GM18520 (cell line): ENCODE data around the gene LDLRAD4.

Source experiments
- ATAC-seq: cut with Tn5 transposase; IDR thresholded peaks from one replicate; pipeline ENCODE4 v1.9.1; 2021; ENCODE audit not compliant: unreplicated experiment

LDLRAD4 gene

GRCh38 chr18:13264091-13265007, 45.8 kb downstream of the LDLRAD4 start:
- ATAC-seq: no peak

- ATAC-seq: no peak
Measured at GRCh38 chr18:13265008-13265910, 46.7 kb downstream of the LDLRAD4 start.

GRCh38 chr18:13265911-13266217, 47.3 kb downstream of the LDLRAD4 start:
- ATAC-seq: no peak

- no peak for ATAC-seq
Measured at GRCh38 chr18:13266218-13267100, 47.9 kb downstream of the LDLRAD4 start.

GRCh38 chr18:13267431-13267873, 48.9 kb downstream of the LDLRAD4 start:
- ATAC-seq: no peak

GRCh38 chr18:13268158-13269012, 49.8 kb downstream of the LDLRAD4 start:
- ATAC-seq: no peak

GRCh38 chr18:13269013-13269280, 50.4 kb downstream of the LDLRAD4 start:
- ATAC-seq: no peak

- no peak for ATAC-seq
Measured at GRCh38 chr18:13269521-13270011, 51.0 kb downstream of the LDLRAD4 start.

GRCh38 chr18:13270279-13270855, 51.8 kb downstream of the LDLRAD4 start:
- no peak for ATAC-seq

- ATAC-seq: no peak
Measured at GRCh38 chr18:13271302-13271911, 52.8 kb downstream of the LDLRAD4 start.

GRCh38 chr18:13272416-13272815, 53.9 kb downstream of the LDLRAD4 start:
- no peak for ATAC-seq

GRCh38 chr18:13273800-13274199, 55.2 kb downstream of the LDLRAD4 start:
- no peak for ATAC-seq

GRCh38 chr18:13275075-13275474, 56.5 kb downstream of the LDLRAD4 start:
- no peak for ATAC-seq

- ATAC-seq: no peak
Measured at GRCh38 chr18:13276530-13277520, 58.3 kb downstream of the LDLRAD4 start.

GRCh38 chr18:13278062-13278630, 59.6 kb downstream of the LDLRAD4 start:
- ATAC-seq: no peak

- ATAC-seq: no peak
Measured at GRCh38 chr18:13279181-13280069, 60.9 kb downstream of the LDLRAD4 start.
